Amniotic stem cell (primary cell): ENCODE results near the gene FDX1.

Experiments
- DNase-seq: peaks from one replicate; lab custom pipeline; 2025; lab: John Stamatoyannopoulos, UW

The FDX1 gene

GRCh38 chr11:110508786-110509185 is 79.0 kb downstream of the FDX1 start:
- no peak for DNase-seq

- DNase-seq = no peak
Measured at GRCh38 chr11:110509472-110509871, 79.7 kb downstream of the FDX1 start.

GRCh38 chr11:110512026-110512425 is 82.3 kb downstream of the FDX1 start:
- no peak for DNase-seq

GRCh38 chr11:110513259-110513801 is 83.6 kb downstream of the FDX1 start:
- DNase-seq = no peak

GRCh38 chr11:110513846-110514437 is 84.2 kb downstream of the FDX1 start:
- no peak for DNase-seq
